GM18508 (cell line): ENCODE results near the gene TTBK1.

Source experiments
- ATAC-seq: cut with Tn5 transposase; IDR thresholded peaks from one replicate; pipeline ENCODE4 v1.9.1; 2021; ENCODE audit warnings: moderate number of reproducible peaks; ENCODE audit not compliant: insufficient read depth, unreplicated experiment

TTBK1 gene

DNA sequence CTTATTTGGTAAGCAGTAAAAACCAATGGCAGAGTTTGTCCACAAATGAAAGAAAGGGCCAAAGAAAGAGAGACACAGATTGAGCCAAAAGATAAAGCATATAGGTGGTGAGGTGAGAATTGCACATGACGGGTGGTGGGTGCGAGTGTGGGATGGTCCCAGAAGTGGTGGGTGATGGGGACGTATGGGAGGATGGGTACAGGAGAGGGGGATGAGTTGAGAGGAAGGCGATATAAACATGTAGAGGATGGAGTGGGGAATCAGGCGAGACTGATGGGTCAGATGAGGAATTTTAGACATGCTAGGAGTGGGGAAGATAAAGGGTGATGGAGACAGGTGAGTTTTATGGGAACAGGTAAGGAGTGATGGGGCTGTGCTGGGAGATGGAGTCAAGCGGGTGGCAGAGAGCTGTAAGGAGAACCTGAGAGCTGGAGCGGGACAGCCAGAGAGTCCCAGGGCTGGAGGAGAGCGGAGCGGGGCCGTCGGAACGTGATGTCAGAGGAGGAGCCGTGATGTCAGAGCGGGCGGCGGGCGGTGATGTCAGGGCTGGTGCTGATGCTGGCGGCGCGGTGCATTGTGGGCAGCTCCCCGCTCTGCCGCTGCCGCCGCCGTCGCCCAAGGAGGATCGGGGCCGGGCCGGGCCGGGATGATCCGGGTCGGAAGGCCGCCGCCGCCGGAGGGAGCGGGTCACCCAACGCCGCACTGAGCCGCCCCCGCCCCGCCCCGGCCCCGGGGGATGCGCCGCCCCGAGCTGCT is at the start of gene TTBK1:
TTBK1 (plus strand) TSS at position 574 of the 756 bp plus-strand sequence. CDS start 3,180 bp downstream, outside the sequence.
- ATAC-seq = no peak

DNA sequence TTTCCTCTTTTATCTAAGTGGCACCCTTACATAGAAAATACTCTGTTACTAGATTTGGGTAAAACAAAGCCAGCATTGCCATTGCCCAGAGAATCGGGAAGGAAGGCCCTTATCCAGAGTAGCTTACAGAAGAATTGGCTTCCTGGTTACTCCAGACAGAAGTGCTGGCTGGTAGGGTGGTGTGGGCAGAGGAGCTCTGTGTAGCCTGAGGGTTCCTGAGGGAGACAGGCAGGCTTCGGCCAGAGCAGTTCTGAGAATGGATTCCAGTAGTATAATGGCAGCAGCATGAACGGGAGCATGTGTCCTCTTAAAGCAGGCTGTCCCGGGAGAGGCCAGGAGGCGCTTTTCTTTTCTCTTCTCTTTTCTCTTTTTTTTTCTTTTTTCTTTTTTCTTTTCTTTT is 49.4 kb upstream of the TTBK1 start:
- no peak for ATAC-seq

DNA sequence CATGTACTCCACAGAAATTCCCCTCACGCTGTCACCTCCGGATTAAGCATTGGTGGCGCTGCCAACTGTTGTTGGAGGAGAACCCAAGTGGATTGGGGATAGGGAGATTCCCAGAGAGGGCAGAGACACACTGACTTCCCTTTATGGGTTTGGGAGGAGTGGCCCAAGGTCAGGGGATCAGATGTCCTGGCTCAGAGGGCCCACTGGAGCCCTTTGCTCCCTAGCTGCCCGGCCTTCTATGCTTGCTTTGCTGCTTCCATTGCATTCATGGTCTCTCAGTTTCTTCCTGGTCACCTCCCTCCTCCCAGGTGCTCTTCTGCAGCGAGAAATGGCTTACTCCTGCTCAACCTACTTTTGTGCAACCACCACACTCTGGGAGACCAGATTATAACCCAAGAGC is 46.9 kb upstream of the TTBK1 start:
- no peak for ATAC-seq

DNA sequence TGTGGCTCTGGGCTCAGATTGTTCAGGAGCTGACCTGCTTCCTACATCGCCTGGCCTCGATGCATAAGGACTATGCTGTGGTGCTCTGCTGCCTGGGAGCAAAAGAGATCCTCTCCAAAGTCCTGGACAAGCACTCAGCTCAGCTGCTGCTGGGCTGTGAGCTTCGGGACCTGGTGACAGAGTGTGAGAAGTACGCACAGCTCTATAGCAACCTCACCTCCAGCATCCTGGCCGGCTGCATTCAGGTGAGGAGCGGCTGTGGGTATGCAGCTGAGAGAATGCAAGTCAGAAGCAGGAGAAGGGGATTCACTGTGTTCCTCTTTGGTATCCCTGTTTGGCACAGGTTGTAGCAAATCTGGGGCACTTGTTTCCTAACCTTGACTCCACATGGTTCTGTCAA is 43.4 kb upstream of the TTBK1 start:
- no peak for ATAC-seq

DNA sequence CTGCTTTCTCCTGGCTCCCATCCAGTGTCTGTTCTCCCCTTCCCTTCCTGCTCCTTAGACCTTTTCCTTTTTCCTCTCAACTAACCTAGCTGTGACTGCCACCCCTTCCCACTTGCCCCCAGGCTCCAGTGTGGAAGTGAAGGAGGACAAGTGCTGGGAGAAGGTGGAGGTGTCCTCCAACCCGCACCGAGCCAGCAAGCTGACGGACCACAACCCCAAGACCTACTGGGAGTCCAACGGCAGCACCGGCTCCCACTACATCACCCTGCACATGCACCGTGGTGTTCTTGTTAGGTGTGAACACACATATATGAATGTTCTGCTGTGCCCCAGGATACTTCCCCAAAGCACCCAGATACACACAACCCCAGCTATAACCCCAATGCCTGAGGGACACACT is 42.7 kb upstream of the TTBK1 start:
- ATAC-seq = no peak

DNA sequence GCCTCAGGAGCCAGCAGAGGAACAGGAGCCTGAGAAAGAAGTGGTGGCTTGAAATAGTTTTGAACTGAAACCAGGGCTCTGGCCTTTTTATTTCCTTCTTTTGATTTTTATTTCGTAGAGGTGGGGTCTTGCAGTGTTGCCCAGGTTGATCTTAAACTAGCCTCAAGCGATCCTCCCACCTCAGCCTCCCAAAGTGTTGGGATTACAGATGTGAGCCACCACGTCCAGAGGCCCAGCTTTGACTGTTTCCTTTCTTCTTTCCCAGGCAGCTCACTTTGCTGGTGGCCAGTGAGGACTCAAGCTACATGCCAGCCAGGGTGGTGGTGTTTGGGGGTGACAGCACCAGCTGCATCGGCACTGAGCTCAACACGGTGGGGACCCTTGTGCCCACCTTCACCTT is 40.8 kb upstream of the TTBK1 start:
- ATAC-seq = no peak

DNA sequence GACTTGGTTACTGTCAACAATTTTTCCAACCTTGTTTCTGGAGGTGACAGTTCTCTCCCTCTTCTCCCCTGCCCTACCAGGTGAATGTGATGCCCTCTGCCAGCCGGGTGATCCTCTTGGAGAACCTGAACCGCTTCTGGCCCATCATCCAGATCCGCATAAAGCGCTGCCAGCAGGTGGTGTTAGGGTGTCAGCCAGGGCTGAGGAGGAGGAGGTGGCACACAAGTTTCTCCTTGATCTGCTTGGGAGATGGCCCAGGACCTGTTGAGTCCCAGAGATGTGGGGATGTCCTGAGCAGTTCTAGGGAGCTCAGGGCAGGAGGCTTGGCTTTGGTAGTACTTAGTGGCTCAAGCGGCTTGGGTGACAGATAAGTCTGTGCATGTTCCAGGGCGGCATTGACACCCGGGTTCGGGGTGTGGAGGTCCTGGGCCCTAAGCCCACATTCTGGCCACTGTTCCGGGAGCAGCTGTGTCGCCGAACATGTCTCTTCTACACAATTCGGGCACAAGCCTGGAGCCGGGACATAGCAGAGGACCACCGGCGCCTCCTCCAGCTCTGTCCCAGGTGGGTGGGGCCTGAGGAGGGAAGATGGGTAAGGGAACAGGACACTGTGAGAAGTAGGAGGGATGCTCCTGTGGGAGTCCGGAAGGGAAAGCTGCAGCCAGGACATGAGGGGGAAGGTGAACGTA is 40.1 kb upstream of the TTBK1 start:
- ATAC-seq = no peak

DNA sequence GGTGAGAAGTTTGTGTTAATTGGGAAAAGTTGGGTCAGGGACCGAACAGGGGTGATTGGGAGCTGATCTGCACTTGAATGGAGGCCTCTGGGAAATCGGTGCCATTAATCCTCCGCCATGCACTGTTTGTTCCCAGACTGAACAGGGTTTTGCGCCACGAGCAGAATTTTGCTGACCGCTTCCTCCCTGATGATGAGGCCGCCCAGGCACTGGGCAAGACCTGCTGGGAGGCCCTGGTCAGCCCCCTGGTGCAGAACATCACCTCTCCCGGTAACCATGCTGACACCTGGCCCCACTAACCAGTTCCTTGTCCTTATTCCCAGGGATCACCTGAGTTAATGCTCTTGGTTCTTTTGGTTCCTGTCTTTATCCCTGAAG is 39.6 kb upstream of the TTBK1 start:
- no peak for ATAC-seq

DNA sequence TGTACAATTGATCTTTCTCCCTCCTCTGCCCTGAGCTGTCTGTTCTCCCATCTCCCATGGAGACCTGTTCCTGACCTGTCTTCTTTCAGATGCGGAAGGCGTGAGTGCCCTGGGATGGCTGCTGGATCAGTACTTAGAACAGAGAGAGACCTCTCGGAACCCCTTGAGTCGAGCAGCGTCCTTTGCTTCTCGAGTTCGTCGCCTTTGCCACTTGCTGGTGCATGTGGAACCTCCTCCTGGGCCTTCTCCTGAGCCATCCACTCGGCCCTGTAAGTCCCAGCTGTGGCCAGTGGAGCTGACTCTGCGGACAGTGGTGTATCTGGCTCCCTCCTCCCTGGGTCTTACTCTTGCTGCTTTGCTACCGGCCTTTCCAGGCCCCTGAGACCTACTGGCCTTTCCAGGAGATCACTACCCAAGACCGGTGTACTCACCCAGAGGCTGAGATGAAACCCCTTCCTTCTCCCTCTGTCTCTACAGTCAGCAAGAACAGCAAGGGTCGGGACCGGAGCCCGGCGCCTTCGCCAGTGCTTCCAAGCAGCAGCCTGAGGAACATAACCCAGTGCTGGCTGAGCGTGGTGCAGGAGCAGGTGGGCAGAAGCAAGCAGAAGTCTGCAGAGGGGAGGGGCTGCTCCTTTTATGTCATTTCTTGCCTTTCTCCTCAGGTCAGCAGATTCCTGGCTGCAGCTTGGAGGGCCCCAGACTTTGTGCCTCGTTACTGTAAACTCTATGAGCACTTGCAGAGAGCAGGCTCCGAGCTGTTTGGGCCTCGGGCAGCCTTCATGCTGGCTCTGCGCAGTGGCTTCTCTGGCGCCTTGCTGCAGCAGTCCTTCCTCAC is 38.8 kb upstream of the TTBK1 start:
- ATAC-seq = no peak

DNA sequence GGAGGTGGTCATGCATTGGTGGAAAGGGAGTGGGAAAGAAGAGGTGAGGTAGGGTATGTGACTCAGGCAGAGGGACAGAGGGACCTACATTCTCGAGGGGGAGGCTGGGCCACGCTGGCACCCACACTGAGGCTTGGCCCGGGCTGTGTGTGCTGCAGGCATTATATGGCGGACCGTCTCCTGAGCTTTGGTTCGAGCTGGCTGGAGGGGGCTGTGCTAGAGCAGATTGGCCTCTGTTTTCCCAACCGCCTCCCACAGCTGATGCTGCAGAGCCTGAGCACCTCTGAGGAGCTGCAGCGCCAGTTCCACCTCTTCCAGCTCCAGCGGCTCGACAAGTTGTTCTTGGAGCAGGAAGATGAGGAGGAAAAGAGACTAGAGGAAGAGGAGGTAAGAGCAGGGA is 37.4 kb upstream of the TTBK1 start:
- no peak for ATAC-seq

DNA sequence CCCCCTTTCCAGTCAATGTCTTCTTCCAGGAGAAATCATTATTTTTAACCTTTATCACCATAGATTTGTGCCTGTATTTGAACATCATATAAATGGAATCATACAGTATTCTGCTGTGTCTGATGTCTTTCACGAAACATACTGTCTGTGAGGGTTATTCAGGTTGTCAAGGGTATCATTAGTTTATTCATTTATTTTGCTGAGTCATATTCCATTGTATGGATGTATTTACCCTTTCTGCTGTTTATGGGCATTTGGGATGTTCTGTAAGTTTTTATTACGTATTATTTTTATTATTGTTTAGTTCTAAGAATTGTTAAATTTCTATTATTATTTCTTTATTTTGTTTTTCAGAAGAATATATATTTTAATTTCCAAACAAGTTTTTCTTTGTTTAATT is 36.0 kb upstream of the TTBK1 start:
- no peak for ATAC-seq

DNA sequence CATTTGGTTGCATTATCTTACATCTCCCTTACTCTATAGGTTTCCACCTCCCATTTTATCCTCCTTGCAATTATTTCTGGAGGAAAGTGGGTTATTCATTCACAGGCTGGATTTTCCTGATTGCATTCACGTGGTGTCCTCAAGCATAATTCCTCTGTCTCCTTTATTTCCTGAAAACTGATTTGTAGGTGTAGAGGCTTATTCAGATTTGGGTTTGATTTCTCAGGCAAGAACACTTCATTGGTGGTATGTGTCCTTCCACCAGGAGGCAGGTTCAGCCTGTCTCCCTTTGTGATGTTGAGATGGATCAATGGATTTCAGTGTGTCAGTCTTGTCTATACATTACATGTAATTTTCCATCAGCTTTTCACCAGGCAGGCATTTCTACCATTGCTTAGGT is 31.3 kb upstream of the TTBK1 start:
- no peak for ATAC-seq

DNA sequence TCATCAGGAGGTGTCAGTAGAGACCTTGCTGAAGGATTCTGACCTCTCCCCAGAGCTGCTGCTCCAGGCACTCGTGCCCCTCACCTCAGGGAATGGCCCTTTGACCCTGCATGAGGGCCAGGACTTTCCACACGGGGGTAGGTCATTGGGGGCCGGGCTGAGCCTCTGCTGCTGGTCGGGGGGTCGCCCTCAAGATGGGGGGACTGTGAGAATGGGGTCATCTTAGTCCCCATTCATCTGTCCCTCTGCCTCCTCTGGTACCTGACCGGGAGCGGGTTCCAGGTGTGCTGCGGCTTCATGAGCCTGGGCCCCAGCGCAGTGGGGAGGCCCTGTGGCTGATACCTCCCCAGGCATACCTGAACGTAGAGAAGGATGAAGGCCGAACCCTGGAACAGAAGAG is 29.9 kb upstream of the TTBK1 start:
- ATAC-seq = no peak

DNA sequence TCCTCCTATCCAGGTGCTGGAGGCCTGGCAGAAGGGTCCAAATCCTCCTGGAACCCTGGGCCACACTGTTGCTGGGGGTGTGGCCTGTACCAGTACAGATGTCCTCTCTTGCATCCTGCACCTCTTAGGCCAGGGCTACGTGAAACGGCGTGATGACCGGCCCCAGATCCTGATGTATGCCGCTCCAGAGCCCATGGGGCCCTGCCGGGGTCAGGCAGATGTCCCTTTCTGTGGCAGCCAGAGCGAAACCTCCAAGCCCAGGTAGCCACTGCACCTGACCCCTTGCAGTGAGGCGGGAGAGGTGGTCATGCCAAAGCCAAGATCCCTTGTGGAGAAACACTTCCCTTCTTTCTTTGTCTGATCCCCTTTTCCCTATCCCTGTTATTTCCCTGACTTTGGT is 28.2 kb upstream of the TTBK1 start:
- ATAC-seq = no peak

DNA sequence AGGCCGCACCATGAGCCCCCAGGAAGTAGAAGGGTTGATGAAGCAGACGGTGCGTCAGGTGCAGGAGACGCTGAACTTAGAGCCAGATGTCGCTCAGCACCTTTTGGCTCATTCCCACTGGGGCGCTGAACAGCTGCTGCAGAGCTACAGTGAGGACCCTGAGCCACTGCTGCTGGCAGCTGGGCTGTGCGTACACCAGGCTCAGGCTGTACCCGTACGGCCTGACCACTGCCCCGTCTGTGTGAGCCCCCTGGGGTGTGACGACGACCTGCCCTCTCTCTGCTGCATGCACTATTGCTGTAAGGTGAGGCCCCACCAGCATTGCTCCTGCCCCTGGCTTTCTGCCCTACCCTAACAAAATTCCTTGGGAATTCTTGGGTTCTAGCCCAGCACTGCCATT is 27.1 kb upstream of the TTBK1 start:
- no peak for ATAC-seq

DNA sequence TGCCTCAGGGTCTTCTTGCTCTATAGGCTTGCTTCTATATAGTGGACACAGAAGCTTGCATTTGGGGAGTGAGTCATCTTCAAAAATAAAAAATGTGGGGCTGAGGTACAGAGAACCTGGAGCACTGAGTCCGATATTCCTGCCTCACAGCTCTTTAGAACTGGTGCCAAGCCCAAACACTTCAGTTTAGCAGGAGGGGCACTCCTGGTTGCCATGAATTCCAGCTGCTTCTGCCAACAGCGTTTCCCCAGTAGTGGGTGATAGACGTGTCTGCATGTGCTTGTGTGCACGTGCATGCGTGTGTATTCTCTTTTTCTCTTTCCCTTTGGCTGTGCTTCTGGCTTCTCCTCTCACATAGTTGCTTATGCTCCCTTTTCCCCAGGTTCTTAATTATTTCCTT is 25.9 kb upstream of the TTBK1 start:
- ATAC-seq = no peak

DNA sequence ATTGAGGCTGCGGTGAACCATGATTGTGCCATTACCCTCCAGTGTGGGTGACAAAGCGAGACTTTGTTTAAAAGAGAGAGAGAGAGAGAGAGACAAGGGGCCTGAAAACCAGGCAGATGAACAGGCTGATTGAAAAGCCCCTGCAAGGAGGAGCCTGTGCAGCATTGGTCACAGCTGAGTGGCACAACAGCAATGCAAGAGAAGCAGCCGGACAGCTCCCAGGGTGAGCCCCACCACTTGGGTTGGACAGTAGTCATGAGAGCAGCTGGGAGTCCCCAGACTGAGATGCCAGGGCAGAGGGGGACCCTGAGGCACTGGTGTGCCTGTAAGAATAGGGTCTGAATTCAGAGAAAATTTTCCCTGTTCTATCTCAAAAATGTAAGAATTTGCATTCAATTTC is 24.2 kb upstream of the TTBK1 start:
- ATAC-seq = no peak

DNA sequence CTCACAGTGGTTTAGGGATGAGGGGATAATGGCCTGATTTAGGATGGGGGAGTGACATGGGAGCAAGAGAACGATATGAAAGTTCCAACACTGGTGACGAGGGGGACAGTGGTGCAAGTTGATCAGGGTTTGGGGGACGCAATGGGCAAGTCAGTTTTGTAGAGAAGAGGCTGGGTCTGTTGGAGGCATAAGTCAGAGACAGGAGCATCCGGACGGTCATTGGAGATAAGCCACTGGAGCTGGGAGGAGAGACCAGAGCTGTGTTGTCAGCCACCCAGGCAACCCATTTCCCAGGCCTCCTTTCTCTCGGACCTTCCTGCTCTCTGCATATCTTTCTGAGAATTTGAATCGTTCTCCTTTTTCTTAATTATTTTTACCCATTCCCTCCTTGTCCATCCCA is 23.5 kb upstream of the TTBK1 start:
- ATAC-seq = no peak

DNA sequence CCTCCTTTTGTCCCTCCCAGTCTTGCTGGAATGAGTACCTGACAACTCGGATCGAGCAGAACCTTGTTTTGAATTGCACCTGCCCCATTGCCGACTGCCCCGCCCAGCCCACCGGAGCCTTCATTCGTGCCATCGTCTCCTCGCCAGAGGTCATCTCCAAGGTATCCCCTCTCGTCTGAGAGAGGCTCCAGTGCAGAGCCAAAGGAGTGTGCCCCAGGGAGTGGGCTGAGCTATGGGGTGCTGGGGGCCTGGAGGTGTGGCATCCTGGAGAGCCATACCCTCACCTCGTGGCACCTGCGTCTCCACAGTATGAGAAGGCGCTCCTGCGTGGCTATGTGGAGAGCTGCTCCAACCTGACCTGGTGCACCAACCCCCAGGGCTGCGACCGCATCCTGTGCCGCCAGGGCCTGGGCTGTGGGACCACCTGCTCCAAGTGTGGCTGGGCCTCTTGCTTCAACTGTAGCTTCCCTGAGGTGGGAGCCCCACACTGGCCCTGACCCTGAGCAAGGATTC is 22.8 kb upstream of the TTBK1 start:
- ATAC-seq = no peak

DNA sequence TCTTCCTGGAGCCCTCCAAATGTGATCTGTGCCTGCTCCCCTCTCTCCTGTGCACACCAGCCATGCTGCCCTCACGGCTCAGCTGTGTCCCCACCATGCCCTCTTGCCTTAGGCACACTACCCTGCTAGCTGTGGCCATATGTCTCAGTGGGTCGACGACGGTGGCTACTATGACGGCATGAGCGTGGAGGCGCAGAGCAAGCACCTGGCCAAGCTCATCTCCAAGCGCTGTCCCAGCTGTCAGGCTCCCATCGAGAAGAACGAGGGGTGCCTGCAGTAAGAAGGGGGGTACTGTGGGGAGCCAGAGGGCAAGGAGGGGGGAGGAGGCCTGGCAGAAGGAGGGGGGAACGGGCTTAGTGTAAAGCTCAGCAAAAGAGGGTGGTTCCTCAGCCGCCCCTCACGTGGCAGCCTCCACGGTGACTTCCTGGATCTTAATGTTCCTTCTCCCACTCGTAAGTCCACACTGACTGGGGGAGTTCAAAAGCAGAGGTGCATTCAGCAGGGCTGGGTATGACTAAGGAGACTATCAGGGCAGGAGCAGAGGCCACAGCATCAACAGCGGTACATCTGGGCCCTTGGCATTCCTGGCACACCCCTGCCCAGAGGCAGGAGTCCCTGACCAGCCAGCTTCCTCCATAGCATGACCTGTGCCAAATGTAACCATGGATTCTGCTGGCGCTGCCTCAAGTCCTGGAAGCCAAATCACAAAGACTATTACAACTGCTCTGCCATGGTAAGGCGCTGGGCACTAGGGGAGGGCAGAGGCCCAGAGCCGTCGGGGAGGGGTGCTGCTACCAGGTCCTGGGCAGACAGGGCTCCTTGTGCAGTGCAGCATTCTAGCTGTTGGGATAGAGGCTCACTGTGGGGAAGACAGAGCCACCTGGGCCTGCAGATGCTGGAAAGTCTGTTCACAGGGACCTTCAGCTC is 22.0 kb upstream of the TTBK1 start:
- no peak for ATAC-seq
